Measurements from ENCODE around the gene FANCC.

Gene FANCC

DNA sequence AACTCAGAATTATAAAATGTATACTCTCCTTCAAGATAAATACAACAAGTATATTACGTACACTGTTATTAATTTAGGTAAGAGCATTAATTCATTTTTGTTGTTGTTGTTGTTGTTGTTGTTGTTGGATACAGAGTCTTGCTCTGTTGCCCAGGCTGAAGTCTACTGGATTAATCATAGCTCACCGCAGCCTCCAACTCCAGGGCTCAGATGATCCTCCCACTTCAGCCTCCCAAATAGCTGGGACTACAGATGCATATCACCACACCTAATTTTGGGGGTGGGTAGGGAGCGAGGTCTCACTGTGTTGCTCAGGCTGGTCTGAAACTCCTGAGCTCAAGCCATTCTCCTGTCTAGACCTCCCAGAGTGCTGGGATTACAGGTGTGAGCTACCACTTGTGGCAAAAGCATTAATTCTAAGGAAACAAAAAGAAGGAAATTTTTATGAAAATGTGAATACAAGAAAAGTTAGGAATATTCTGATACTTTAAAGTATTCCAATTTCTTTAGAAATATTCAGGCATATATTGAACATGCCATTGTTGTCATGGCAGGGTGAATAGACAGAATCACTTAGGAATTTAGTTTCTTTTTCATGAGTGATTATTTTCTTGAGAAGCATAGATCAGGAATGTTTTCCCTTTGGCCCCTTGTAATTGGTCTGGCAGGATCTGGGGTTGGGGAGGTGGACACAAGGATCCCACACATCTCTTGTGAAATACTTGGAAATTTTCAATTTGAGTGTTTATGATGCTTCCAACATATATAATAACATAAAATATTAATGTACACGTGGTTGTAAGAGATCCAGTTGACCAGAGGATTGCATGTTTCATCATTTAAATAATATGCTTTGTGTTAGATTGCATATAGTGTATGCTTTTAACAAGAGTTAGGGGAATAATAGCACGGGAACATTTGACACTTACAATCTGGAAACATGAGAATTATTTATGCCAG is 263.6 kb downstream of the FANCC start:
- in situ Hi-C loops (cut with MboI; ENCODE audit: low sequenced_read_pairs) = no loop called here

DNA sequence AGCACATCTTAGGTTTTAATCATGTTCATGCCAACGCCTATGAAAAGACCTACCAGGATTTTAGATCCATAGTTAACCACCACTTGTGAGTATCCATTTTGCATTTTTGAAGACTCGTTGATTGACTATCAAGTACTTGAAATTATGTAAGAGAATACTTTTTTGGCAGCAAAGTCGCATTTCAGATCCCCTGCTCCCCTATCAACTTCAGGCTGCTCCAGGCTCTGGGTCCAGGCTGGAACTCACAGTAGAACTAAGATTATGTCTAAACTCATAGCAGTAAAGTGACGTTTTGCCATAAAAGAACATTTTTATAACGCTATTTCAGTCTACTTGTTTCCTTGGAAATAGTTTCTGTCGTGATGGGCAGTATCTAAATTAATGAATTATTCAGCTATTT is 267.7 kb downstream of the FANCC start:
- in situ Hi-C loops (cut with MboI; ENCODE audit: low sequenced_read_pairs) = no loop called here

Data from hTERT RPE-1 (cell line).